Right cardiac atrium (tissue), 5 donors: ENCODE results near the gene GALNTL6. TPM values are rescaled to one million over a fixed set of nuclear protein-coding genes. Genes with fewer than 3 reads are reported as not detected.
"Not testable (repeated sequence)": the region's sequence is repeated elsewhere in the genome, so short reads cannot be mapped to it uniquely, and the experiment has no call there.

Source experiments
- ATAC-seq, 2 donors: fragments of 200-7000 bp; cut with Tn5 transposase; one replicate each; pipeline versions ENCODE4 v1.8.0 to v1.9.1; 2020; ENCODE audit warnings: moderate library complexity in 2 of 2, mild to moderate bottlenecking in 1 of 2
- DNase-seq, 3 donors: peaks; one replicate each; pipeline ENCODE4 v3.0.0-alpha.2; 2020
- H3K27ac ChIP-seq: one replicate; pipeline ENCODE4 v1.5.1; 2013; ENCODE audit warnings: mild to moderate bottlenecking, low read length, control low read depth, moderate library complexity
- H3K27me3 ChIP-seq: one replicate; pipeline ENCODE4 v1.6.1; 2013; ENCODE audit not compliant: control insufficient read depth, insufficient read depth
- H3K4me1 ChIP-seq: one replicate; pipeline ENCODE4 v1.6.1; 2013; ENCODE audit warnings: low read length; ENCODE audit not compliant: control insufficient read depth, insufficient read depth
- H3K4me3 ChIP-seq: one replicate; pipeline ENCODE4 v1.5.1; 2013; ENCODE audit warnings: low read length, control low read depth
- H3K9me3 ChIP-seq: one replicate; pipeline ENCODE4 v1.6.1; 2013; ENCODE audit warnings: low read length; ENCODE audit not compliant: control insufficient read depth
- WGBS: extraction: QIAGEN DNeasy Blood & Tissue Kit; methylation state at CpG from one replicate; pipeline ENCODE4 v1.1.7; 2013; 5-methylcytosine and 5-hydroxymethylcytosine counted together
- intact Hi-C, 4 donors: fragments of 100-400 bp; cut with DNase I; formaldehyde crosslinking; loops; one replicate each; pipeline versions ENCODE4 v1.11.0 to v1.14.0; 2022 to 2023
- polyA plus RNA-seq: library from polyadenylated mRNA; stranded (reverse); fragments of 200-250 nt; gene quantifications from one replicate; pipeline ENCODE4 v1.2.3, GENCODE V29; 2013
- total RNA-seq, 4 donors: library from RNA; stranded (reverse); fragmentation: NEBNext Ultra II Directional; extraction: Animal tissue kit (Norgen Biotek cat#: 25700); gene quantifications; one replicate each; pipeline ENCODE4 v1.2.1, GENCODE V29; 2021
- donor health status: healthy with polysubstance abuse.
- donor health status: DM: no; HTN: yes; CAD: no.
- donor health status: DM: no; HTN: no; CAD: no.
- donor health status: DM: no; HTN: yes; CAD: no; lungs with severe emphysema.
- donor health status: DM: yes; HTN: yes; CAD: no.

Gene GALNTL6
- total and polyA plus RNA-seq, 5 donors: not detected

DNA sequence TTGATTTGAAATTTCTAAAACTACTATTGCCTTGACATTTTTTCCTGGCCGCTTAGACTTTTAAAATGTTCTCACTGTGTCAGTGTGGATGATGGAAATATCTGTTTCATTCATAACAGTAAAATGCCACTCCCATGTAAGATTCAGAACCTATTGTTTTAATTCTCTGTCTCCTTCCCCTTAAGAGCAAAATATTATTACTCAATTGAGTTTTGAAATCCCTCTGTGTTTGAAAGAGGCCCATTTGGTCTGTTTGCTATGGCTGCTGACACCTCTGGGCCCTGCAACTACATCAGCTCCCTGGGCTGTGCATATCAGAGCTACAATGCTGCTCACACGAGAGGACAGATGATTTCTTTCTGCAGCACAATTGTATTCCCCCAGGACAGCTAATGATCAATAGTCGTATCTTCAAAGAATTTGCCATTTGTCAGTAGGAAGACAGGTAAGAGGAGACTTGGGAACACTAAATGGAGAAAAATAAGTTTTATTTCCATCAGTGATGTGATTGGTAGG lies 967.4 kb downstream of the GALNTL6 start:
- Histone ChIP-seq H3K4me3 (no peak overlapping the region), H3K9me3 (no peaks in the 10 kb centered on the region), H3K27ac (no peak overlapping the region), H3K27me3 (no peaks in the 10 kb centered on the region), H3K4me1 (no peaks in the 10 kb centered on the region)
- DNase-seq (no peak), ATAC-seq (no peak)
- intact Hi-C loops: no loop called here
- WGBS: 41% methylated on average over 3 of the region's 3 CpGs

GRCh38 chr4:172785613-172786012 lies 972.4 kb downstream of the GALNTL6 start:
- H3K9me3 ChIP-seq: no peaks in the 10 kb centered on the region
- H3K27ac ChIP-seq: no peak overlapping the region
- H3K4me3 ChIP-seq: no peak overlapping the region
- intact Hi-C loops: no loop called here
- H3K4me1 ChIP-seq: no peaks in the 10 kb centered on the region
- 69% methylated on average over 1 of the region's 1 CpG for WGBS
- DNase-seq: no peak
- ATAC-seq: no peak
- H3K27me3 ChIP-seq: no peaks in the 10 kb centered on the region

GRCh38 chr4:172786039-172786792 lies 973.0 kb downstream of the GALNTL6 start:
- no peak overlapping the region for H3K4me3 ChIP-seq
- WGBS: 18% methylated on average over 4 of the region's 4 CpGs
- intact Hi-C loops: no loop called here
- DNase-seq (peak; percentile 11 to 74 (median 38)), ATAC-seq (no peak)
- no peak overlapping the region for H3K27ac ChIP-seq
- H3K27me3 ChIP-seq: no peaks in the 10 kb centered on the region
- no peaks in the 10 kb centered on the region for H3K9me3 ChIP-seq
- H3K4me1 ChIP-seq: no peaks in the 10 kb centered on the region

DNA sequence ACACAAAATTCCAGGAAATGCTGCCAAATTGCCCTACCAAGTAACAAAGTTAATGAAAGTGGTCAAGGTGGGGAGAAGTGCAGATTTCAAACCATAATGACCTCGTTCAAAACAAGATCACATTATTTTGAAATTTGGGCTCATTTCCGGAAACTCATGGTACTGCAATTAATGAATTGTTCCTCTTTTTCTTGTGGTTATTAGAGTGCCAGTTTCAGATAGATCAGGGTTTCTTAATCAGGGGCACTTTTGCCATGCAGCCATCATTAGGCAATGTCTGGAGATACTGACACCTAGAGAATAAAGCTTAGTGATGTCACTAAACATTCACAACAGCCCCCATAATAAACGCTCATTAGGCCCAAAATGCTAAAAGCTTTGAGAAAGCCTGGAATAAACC lies 973.9 kb downstream of the GALNTL6 start:
- WGBS: 72% methylated on average over 3 of the region's 3 CpGs

DNA sequence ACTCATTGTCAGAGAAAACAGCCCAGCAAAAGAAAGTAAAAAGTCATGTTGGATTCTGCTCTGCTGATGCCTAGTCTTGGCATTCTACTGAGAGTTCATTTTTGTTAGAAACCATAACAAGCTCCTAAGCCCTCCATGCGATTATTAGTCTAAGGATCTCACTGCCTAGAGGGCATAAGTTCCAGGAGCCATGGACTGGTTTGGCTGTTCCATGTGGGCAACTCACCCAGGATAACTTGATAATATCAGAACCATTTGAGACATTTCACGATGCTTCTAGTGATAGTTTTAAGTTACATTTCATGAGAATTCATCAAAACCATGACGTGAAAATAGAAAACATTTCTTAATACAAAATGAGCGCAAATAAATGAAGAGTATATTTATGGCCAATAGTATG lies 978.6 kb downstream of the GALNTL6 start:
- H3K9me3 ChIP-seq: no peaks in the 10 kb centered on the region
- ATAC-seq (no peak), DNase-seq (no peak)
- no peak overlapping the region for H3K27ac ChIP-seq
- no peak overlapping the region for H3K4me3 ChIP-seq
- intact Hi-C loops: no loop called here
- 89% methylated on average over 4 of the region's 4 CpGs for WGBS
- H3K27me3 ChIP-seq: no peaks in the 10 kb centered on the region
- H3K4me1 ChIP-seq: no peaks in the 10 kb centered on the region

More for the DNA sequence above, 973.9 kb downstream of the GALNTL6 start:
- Histone ChIP-seq H3K4me3 (no peak overlapping the region), H3K4me1 (no peaks in the 10 kb centered on the region), H3K27me3 (no peaks in the 10 kb centered on the region), H3K9me3 (no peaks in the 10 kb centered on the region), H3K27ac (no peak overlapping the region)
- DNase-seq: no peak
- intact Hi-C loops: no loop called here
- ATAC-seq: no peak

DNA sequence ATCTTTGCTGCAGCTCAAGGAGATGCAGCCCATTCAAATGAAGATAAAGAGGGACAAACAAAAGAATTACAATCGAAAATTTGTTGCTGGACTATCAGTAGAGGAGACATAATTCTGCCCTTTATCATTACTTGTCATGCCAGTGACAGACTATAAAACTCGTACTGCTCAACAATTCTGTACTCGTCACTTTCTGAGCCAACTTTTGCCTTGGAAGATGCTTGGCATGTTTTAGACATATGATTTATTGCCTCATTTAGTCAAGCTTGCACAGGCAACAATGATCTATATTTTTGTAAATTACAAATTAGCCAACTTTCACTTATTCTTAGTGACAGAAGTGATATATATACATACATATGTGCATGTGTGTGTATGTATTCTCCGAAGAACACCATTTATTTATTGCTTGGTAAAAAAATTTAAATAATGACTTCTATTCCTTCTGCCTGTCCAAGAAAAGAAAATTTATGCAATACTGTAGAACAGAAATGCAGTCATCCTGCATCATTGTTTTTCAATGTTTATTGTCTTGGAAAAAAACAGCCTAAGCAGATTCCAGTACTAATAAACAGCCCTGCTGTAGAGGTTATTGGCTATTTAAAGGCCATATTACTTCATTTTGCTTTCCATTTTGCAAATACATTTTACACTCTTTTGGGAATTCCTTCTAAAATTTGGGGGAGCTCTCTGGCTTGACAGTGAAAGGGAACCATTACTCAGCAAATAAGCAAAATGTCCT lies 980.5 kb downstream of the GALNTL6 start:
- DNase-seq: no peak
- H3K9me3 ChIP-seq: no peaks in the 10 kb centered on the region

DNA sequence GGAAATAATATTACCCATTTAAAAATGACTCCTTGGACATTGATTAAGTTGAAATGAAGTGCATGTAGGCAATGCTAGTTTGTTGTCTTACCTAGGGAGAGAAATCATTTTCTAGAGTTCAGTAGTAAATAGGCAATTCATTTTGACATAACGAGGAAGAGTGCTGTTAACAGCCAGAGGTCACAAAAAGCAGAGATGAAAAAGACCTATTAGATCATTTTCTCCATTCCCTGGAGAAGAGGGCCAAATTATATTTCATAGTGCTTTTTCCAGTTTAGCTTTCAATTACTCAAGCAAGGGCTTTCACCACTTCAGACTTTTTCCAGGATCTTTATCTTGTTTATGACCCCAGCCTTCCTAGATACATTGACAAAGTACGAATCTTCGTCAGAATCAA lies 981.1 kb downstream of the GALNTL6 start:
- Histone ChIP-seq H3K9me3 (no peaks in the 10 kb centered on the region), H3K27me3 (no peaks in the 10 kb centered on the region), H3K4me3 (no peak overlapping the region), H3K27ac (no peak overlapping the region), H3K4me1 (no peaks in the 10 kb centered on the region)
- intact Hi-C loops: no loop called here
- DNase-seq: no peak
- ATAC-seq: no peak
- WGBS: 57% methylated on average over 3 of the region's 3 CpGs

More for the DNA sequence above, 980.5 kb downstream of the GALNTL6 start:
- H3K27ac ChIP-seq: no peak overlapping the region
- 52% methylated on average over 4 of the region's 4 CpGs for WGBS
- H3K4me3 ChIP-seq: no peak overlapping the region
- ATAC-seq: no peak
- no peaks in the 10 kb centered on the region for H3K27me3 ChIP-seq
- no peaks in the 10 kb centered on the region for H3K4me1 ChIP-seq
- intact Hi-C loops: no loop called here

DNA sequence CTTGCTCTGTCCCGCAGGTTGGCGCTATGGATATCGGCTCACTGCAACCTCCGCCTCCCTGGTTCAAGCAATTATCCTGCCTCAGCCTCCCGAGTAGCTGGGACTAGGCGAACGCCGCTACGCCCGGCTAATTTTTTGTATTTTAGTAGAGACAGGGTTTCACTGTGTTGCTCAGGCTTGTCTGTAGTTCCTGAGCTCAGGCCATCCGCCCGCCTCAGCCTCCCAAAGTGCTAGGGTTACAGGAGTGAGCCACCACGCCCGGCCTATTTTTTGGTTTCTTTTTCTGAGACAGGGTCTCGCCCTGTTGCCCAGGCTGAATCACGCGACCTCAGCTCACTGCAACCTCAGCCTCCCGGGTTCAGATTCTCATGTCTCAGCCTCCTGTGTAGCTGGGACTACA lies 984.1 kb downstream of the GALNTL6 start:
- H3K4me3 ChIP-seq, H3K27me3 ChIP-seq, H3K27ac ChIP-seq, H3K9me3 ChIP-seq, intact Hi-C loops, H3K4me1 ChIP-seq, ATAC-seq: not testable (repeated sequence)
- DNase-seq: peak in 1 of 3 donors; percentile 29
- 94% methylated on average over 18 of the region's 18 CpGs for WGBS

GRCh38 chr4:172802032-172802431 lies 988.8 kb downstream of the GALNTL6 start:
- intact Hi-C loops: no loop called here
- WGBS: 69% methylated on average over 2 of the region's 2 CpGs
- no peak for DNase-seq
- H3K27me3 ChIP-seq: no peaks in the 10 kb centered on the region
- H3K4me1 ChIP-seq: no peaks in the 10 kb centered on the region
- no peak overlapping the region for H3K27ac ChIP-seq
- H3K4me3 ChIP-seq: no peak overlapping the region
- H3K9me3 ChIP-seq: no peaks in the 10 kb centered on the region
- ATAC-seq: no peak

DNA sequence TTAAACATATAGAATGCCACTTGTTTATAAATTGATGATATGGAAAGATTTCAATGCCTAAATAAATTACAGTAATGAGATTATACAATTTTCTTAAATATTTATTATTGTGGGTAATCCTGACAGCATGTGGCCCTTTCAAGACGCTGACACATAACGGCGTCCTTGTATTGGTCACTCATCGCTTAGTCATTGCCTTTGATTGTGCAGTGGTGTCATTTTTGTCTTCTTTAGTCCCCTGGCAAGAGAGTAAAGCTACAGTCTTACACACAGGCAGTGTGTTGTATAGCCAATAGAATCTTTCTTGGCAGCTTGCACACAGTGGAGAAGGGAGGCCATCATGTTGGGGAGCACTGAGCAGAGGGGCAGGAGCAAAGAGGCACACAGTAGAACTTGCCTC lies 993.6 kb downstream of the GALNTL6 start:
- no peak overlapping the region for H3K4me3 ChIP-seq
- H3K9me3 ChIP-seq: no peaks in the 10 kb centered on the region
- no peak for DNase-seq
- WGBS: 91% methylated on average over 4 of the region's 4 CpGs
- intact Hi-C loops: no loop called here
- no peaks in the 10 kb centered on the region for H3K4me1 ChIP-seq
- H3K27ac ChIP-seq: no peak overlapping the region
- ATAC-seq: no peak
- H3K27me3 ChIP-seq: no peaks in the 10 kb centered on the region

DNA sequence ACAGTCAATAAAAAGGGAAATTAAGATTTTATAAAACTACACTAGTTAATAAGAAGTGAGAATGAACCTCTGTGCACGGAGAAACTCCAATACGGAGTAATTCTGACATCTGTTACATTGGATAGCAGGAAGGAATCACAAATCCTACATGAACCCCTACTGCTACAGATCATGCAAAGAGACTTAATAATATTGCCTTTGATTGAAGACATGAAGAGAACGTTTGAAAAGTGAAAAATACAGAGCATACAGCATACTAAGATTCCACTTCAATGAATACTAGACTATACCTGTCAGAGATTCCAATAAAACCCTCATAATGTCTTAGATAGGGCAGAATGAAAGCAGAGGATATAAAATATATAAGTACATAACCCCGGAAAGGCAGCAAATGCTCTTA lies 995.0 kb downstream of the GALNTL6 start:
- no peak overlapping the region for H3K27ac ChIP-seq
- no peaks in the 10 kb centered on the region for H3K4me1 ChIP-seq
- DNase-seq: no peak
- H3K9me3 ChIP-seq: no peaks in the 10 kb centered on the region
- H3K4me3 ChIP-seq: no peak overlapping the region
- H3K27me3 ChIP-seq: no peaks in the 10 kb centered on the region
- intact Hi-C loops: no loop called here
- WGBS: 80% methylated on average over 4 of the region's 4 CpGs
- ATAC-seq: no peak
